Thyroid gland (tissue), 4 donors: ENCODE measurements around the gene STX2.
"Not testable (repeated sequence)": the region's sequence is repeated elsewhere in the genome, so short reads cannot be mapped to it uniquely, and the experiment has no call there.

ENCODE experiments used
- POLR2A ChIP-seq, 2 donors: fragments of 450-650 bp; IDR thresholded peaks; one replicate each; pipeline ENCODE4 v1.6.1; 2017; ENCODE audit warnings: antibody characterized with exemption in 2 of 2, mild to moderate bottlenecking in 2 of 2, moderate library complexity in 1 of 2
- TF ChIP-seq, protein P1 (sequence below), 6 experiments: fragments of 200-600 bp in 3 of 6; fragments of 450-650 bp in 3 of 6; sonication (generic) in 3 of 6; IDR thresholded peaks; one replicate each; pipeline ENCODE4 v1.5.1; 2016 to 2019; ENCODE audit warnings: antibody characterized with exemption in 6 of 6, mild to moderate bottlenecking in 2 of 6, inconsistent platforms in 1 of 6, moderate library complexity in 1 of 6

DNA sequence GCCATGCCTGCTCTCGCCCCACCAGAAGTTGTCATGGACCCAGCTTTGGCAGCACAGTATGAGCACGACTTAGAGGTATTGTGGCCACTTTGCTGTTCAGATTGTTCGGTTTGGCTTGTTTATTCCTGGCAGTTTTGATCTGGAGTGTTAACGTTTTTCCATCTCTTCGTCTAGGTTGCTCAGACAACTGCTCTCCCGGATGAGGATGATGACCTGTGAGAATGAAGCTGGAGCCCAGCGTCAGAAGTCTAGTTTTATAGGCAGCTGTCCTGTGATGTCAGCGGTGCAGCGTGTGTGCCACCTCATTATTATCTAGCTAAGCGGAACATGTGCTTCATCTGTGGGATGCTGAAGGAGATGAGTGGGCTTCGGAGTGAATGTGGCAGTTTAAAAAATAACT is 36.7 kb upstream of the STX2 start:
- TF ChIP-seq, protein P1, sequence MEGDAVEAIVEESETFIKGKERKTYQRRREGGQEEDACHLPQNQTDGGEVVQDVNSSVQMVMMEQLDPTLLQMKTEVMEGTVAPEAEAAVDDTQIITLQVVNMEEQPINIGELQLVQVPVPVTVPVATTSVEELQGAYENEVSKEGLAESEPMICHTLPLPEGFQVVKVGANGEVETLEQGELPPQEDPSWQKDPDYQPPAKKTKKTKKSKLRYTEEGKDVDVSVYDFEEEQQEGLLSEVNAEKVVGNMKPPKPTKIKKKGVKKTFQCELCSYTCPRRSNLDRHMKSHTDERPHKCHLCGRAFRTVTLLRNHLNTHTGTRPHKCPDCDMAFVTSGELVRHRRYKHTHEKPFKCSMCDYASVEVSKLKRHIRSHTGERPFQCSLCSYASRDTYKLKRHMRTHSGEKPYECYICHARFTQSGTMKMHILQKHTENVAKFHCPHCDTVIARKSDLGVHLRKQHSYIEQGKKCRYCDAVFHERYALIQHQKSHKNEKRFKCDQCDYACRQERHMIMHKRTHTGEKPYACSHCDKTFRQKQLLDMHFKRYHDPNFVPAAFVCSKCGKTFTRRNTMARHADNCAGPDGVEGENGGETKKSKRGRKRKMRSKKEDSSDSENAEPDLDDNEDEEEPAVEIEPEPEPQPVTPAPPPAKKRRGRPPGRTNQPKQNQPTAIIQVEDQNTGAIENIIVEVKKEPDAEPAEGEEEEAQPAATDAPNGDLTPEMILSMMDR (IDR thresholded peaks at IDR 0.05): not testable (repeated sequence)
- TF ChIP-seq POLR2A (IDR thresholded peaks at IDR 0.05): not testable (repeated sequence)
